ENCODE results near the gene REPIN1. TPM values are rescaled to one million over a fixed set of nuclear protein-coding genes. Genes with fewer than 3 reads are reported as not detected.

The REPIN1 gene
- total and polyA plus RNA-seq, 9 of the 15 experiments (the other 6 are each of a cell fraction or from before 2014, with no cell fraction given) = 8.1 to 283 (median 94.3) TPM

DNA sequence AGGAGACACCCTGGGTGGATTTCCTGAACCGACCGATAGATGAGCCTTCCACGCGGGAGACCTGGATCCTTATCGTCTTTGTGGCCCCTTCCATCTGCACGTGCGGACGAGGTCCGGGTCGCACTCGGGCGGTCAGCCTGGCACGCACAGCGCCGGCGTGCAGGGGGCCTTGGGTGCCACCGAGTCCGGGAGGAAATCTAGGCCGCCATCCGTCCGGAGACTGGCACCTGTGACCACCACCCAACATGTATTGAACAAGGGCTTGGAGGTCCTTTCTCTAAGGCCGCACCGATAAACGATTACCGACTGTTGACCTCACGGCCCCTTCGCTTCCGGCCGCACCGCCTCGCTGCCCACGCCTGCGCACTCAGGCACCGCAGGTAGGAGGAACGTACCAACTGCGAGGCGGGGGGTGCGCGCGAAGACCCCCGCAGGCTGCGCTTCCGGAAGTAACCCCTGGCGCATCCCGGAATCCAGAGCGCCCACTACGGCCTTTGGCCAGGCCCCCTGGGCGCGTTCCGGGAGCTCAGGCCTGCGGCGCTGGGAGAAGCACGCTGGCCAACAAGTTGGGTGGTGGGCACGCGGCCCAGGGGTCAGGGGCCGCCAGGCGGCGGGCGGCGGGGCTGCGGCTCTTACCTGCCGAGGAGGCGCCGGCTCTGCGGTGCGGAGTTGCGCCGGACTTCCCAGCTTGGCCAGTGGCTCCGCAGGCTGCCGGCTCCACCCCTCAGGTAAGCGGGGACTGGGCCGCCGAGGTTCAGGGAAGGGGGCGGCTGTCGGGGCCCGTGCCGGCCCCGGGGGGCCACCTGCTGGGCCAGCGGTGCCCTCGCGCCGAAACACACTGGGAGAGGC lies 45.6 kb upstream of the REPIN1 start, which contains the start of the genes ACTR3C and LRRC61 (continued):
- TF ChIP-seq, protein P1, sequence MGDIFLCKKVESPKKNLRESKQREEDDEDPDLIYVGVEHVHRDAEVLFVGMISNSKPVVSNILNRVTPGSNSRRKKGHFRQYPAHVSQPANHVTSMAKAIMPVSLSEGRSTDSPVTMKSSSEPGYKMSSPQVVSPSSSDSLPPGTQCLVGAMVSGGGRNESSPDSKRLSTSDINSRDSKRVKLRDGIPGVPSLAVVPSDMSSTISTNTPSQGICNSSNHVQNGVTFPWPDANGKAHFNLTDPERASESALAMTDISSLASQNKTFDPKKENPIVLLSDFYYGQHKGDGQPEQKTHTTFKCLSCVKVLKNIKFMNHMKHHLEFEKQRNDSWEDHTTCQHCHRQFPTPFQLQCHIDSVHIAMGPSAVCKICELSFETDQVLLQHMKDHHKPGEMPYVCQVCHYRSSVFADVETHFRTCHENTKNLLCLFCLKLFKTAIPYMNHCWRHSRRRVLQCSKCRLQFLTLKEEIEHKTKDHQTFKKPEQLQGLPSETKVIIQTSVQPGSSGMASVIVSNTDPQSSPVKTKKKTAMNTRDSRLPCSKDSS (IDR thresholded peaks at IDR 0.05; ENCODE audit: low read depth, partially characterized antibody) = no peak
- TF ChIP-seq PCBP1 (IDR thresholded peaks at IDR 0.05; ENCODE audit: low read depth, low read length, poor library complexity, severe bottlenecking) = peak; percentile 89
- TF ChIP-seq, protein P2, sequence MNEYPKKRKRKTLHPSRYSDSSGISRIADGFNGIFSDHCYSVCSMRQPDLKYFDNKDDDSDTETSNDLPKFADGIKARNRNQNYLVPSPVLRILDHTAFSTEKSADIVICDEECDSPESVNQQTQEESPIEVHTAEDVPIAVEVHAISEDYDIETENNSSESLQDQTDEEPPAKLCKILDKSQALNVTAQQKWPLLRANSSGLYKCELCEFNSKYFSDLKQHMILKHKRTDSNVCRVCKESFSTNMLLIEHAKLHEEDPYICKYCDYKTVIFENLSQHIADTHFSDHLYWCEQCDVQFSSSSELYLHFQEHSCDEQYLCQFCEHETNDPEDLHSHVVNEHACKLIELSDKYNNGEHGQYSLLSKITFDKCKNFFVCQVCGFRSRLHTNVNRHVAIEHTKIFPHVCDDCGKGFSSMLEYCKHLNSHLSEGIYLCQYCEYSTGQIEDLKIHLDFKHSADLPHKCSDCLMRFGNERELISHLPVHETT (CRISPR knock-in tag; conservative IDR thresholded peaks at IDR 0.05 in 1 of 2, IDR thresholded peaks at IDR 0.05 in 1 of 2) = no peak; a peak in 1 of 4 replicates
- peak; percentile 87 for TF ChIP-seq JUND (IDR thresholded peaks at IDR 0.05; ENCODE audit: borderline replicate concordance, low read depth, low read length)
- TF ChIP-seq JUND (tag; IDR thresholded peaks at IDR 0.05; ENCODE audit: borderline replicate concordance, low read depth, low read length) = no peak; the same call in 2 of the 3 replicates
- no peak for TF ChIP-seq BACH1 (tag; IDR thresholded peaks at IDR 0.05)
- peak; percentile 90; the same call in 1 of the 2 replicates for TF ChIP-seq E2F3 (CRISPR knock-in tag; IDR thresholded peaks at IDR 0.05)
- TF ChIP-seq, protein P3, sequence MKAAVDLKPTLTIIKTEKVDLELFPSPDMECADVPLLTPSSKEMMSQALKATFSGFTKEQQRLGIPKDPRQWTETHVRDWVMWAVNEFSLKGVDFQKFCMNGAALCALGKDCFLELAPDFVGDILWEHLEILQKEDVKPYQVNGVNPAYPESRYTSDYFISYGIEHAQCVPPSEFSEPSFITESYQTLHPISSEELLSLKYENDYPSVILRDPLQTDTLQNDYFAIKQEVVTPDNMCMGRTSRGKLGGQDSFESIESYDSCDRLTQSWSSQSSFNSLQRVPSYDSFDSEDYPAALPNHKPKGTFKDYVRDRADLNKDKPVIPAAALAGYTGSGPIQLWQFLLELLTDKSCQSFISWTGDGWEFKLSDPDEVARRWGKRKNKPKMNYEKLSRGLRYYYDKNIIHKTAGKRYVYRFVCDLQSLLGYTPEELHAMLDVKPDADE (conservative IDR thresholded peaks at IDR 0.05; ENCODE audit: control insufficient read depth, low read depth, low read length) = peak; percentile 60
- TF ChIP-seq CEBPB (tag; IDR thresholded peaks at IDR 0.05) = no peak
- TF ChIP-seq, protein P4, sequence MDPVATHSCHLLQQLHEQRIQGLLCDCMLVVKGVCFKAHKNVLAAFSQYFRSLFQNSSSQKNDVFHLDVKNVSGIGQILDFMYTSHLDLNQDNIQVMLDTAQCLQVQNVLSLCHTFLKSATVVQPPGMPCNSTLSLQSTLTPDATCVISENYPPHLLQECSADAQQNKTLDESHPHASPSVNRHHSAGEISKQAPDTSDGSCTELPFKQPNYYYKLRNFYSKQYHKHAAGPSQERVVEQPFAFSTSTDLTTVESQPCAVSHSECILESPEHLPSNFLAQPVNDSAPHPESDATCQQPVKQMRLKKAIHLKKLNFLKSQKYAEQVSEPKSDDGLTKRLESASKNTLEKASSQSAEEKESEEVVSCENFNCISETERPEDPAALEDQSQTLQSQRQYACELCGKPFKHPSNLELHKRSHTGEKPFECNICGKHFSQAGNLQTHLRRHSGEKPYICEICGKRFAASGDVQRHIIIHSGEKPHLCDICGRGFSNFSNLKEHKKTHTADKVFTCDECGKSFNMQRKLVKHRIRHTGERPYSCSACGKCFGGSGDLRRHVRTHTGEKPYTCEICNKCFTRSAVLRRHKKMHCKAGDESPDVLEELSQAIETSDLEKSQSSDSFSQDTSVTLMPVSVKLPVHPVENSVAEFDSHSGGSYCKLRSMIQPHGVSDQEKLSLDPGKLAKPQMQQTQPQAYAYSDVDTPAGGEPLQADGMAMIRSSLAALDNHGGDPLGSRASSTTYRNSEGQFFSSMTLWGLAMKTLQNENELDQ (CRISPR knock-in tag; IDR thresholded peaks at IDR 0.05; ENCODE audit: borderline replicate concordance) = peak; percentile 98
- TF ChIP-seq ZNF408 (CRISPR knock-in tag; IDR thresholded peaks at IDR 0.05; ENCODE audit: low read depth) = no peak
- TF ChIP-seq, protein P5, sequence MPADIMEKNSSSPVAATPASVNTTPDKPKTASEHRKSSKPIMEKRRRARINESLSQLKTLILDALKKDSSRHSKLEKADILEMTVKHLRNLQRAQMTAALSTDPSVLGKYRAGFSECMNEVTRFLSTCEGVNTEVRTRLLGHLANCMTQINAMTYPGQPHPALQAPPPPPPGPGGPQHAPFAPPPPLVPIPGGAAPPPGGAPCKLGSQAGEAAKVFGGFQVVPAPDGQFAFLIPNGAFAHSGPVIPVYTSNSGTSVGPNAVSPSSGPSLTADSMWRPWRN (IDR thresholded peaks at IDR 0.05; ENCODE audit: low read depth) = peak; percentile 95
- peak; percentile 99; the same call in 1 of the 2 replicates for TF ChIP-seq DNMT1 (IDR thresholded peaks at IDR 0.05)
- peak; percentile 97 for TF ChIP-seq ZBTB7A (IDR thresholded peaks at IDR 0.05; ENCODE audit: borderline replicate concordance, control insufficient read depth, low read depth, low read length)
- TF ChIP-seq HLTF (IDR thresholded peaks at IDR 0.05) = peak; percentile 75; the same call in 1 of the 2 replicates
- TF ChIP-seq MTA3 (IDR thresholded peaks at IDR 0.05; ENCODE audit: borderline replicate concordance) = peak; percentile 91
- TF ChIP-seq, protein P6, sequence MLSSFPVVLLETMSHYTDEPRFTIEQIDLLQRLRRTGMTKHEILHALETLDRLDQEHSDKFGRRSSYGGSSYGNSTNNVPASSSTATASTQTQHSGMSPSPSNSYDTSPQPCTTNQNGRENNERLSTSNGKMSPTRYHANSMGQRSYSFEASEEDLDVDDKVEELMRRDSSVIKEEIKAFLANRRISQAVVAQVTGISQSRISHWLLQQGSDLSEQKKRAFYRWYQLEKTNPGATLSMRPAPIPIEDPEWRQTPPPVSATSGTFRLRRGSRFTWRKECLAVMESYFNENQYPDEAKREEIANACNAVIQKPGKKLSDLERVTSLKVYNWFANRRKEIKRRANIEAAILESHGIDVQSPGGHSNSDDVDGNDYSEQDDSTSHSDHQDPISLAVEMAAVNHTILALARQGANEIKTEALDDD (IDR thresholded peaks at IDR 0.05) = peak; percentile 50; the same call in 1 of the 2 replicates

Measured in K562 (cell line).